Nephron (organoid): Measurements from ENCODE around the gene ZDHHC6.

Experiments
- H3K27ac Mint-ChIP-seq, 3 experiments: 2 replicates each; pipeline ENCODE4 v1.8.0; 2020; ENCODE audit warnings: mixed read lengths in 3 of 3, mild to moderate bottlenecking in 2 of 3, moderate library complexity in 1 of 3
- H3K27me3 Mint-ChIP-seq: 2 replicates; pipeline ENCODE4 v1.8.0; 2021; ENCODE audit warnings: low read depth, mild to moderate bottlenecking, moderate library complexity, mixed read lengths
- H3K36me3 Mint-ChIP-seq: 2 replicates; pipeline ENCODE4 v1.8.0; 2020; ENCODE audit warnings: low read depth, mixed read lengths
- H3K4me1 Mint-ChIP-seq: 2 replicates; pipeline ENCODE4 v1.8.0; 2020; ENCODE audit warnings: mixed read lengths
- H3K4me3 Mint-ChIP-seq, 3 experiments: 2 replicates each; pipeline ENCODE4 v1.8.0; 2020; ENCODE audit warnings: mild to moderate bottlenecking in 3 of 3, mixed read lengths in 3 of 3, moderate library complexity in 2 of 3
- H3K9me3 Mint-ChIP-seq: 2 replicates; pipeline ENCODE4 v1.8.0; 2020; ENCODE audit warnings: mixed read lengths
- TF ChIP-seq, protein P1 (sequence below), 3 experiments: fragments of 200-600 bp; sonication (generic); IDR thresholded peaks; one replicate each; pipeline ENCODE4 v1.5.0; 2021; ENCODE audit warnings: antibody characterized with exemption in 3 of 3; ENCODE audit not compliant: unreplicated experiment in 3 of 3

Gene ZDHHC6

DNA sequence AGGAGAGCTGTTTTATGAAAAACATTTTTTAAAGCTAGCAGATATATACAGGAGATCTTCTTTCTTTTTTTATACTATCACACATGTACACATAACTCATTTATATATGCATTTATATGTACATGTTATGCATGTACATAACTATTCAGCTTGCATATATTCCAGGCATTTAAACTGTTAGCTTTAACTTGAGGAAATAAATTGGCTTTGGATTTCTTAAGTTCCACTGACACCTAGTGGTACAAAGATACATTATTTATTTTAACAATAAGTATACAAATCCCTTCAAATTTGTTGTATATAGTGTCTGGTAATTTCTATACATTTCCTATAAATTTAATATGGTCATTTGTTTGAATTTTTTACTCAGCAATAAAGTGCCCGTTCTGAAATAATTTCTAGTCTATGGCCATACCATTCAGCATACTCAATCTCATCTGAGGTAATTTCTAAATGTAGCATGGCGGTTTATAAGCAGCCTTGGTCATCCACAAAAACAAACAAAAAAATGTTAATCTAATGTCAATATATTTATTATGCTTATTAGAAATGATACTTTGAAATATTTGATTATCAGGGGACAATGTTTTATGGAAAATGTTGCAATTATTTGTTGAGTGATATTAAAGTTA is 11.6 kb downstream of the ZDHHC6 start:
- no peak overlapping the region for H3K4me3 Mint-ChIP-seq
- H3K27ac Mint-ChIP-seq: no peak overlapping the region
- no peaks in the 10 kb centered on the region for H3K9me3 Mint-ChIP-seq
- H3K36me3 Mint-ChIP-seq: peaks cover 48% of the 10 kb centered on the region
- H3K4me1 Mint-ChIP-seq: no peaks in the 10 kb centered on the region
- H3K27me3 Mint-ChIP-seq: no peaks in the 10 kb centered on the region
- TF ChIP-seq, protein P1, sequence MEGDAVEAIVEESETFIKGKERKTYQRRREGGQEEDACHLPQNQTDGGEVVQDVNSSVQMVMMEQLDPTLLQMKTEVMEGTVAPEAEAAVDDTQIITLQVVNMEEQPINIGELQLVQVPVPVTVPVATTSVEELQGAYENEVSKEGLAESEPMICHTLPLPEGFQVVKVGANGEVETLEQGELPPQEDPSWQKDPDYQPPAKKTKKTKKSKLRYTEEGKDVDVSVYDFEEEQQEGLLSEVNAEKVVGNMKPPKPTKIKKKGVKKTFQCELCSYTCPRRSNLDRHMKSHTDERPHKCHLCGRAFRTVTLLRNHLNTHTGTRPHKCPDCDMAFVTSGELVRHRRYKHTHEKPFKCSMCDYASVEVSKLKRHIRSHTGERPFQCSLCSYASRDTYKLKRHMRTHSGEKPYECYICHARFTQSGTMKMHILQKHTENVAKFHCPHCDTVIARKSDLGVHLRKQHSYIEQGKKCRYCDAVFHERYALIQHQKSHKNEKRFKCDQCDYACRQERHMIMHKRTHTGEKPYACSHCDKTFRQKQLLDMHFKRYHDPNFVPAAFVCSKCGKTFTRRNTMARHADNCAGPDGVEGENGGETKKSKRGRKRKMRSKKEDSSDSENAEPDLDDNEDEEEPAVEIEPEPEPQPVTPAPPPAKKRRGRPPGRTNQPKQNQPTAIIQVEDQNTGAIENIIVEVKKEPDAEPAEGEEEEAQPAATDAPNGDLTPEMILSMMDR (IDR thresholded peaks at IDR 0.05; ENCODE audit: unreplicated experiment in 3 of 3): peak; percentile 48 to 58 (median 52)

DNA sequence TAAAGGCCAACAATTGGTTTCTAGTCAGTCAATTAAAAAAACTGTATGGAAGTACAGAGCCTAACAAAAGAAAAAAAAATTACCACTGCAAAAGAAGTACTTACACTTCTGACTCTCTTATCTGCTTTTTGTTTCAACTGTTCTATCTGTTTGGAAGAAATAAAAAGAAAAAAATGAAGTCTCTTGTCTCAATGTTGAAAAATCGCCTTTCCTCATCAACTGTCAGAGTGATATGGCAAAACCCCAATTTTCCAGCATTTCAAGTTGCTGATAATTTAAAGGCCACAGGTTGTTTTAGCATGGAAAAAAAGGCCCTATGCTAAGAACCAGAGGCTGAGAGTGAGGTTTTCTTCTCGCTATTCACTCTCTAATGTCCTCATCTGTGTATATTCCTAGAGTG is 13.6 kb downstream of the ZDHHC6 start:
- H3K27me3 Mint-ChIP-seq: no peaks in the 10 kb centered on the region
- no peaks in the 10 kb centered on the region for H3K9me3 Mint-ChIP-seq
- peaks cover 45% of the 10 kb centered on the region for H3K36me3 Mint-ChIP-seq
- H3K27ac Mint-ChIP-seq: no peak overlapping the region
- H3K4me1 Mint-ChIP-seq: no peaks in the 10 kb centered on the region
- TF ChIP-seq, protein P1 (IDR thresholded peaks at IDR 0.05; ENCODE audit: unreplicated experiment in 3 of 3): no peak
- H3K4me3 Mint-ChIP-seq: no peak overlapping the region

DNA sequence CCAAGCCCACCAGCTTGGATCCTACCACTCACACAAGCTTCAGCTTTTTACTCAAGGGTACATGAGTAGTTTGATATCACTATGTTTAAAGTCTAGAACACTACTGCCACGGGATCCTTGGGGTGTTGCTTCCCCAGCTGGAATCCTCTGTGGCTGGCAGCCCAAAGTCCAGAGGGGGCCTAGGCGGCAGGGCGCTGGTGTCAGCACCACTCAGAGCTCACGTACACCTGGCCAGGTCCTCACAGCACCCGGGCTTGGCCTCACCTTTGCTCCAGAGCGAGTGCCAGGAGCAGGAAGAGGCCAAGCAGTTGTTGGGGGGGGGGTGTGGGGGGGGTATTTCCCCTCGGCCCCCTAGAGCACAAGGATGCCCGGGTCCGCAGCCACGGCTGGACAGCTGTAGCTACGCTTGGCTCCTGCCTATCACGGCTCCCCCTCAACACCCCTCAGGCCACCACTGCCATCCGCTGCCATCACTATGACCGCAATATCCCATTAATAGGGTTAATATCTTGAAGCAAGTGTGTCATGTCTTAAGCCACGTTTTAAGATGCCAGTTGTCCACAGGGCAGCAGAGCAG is 17.0 kb downstream of the ZDHHC6 start:
- Mint-ChIP-seq H3K4me1 (no peaks in the 10 kb centered on the region), H3K9me3 (no peaks in the 10 kb centered on the region), H3K36me3 (peaks cover 36% of the 10 kb centered on the region), H3K27me3 (no peaks in the 10 kb centered on the region), H3K27ac (peak overlapping the region in 1 of 3 experiments; percentile 5), H3K4me3 (no peak overlapping the region)
- TF ChIP-seq, protein P1 (IDR thresholded peaks at IDR 0.05; ENCODE audit: unreplicated experiment in 3 of 3): no peak

DNA sequence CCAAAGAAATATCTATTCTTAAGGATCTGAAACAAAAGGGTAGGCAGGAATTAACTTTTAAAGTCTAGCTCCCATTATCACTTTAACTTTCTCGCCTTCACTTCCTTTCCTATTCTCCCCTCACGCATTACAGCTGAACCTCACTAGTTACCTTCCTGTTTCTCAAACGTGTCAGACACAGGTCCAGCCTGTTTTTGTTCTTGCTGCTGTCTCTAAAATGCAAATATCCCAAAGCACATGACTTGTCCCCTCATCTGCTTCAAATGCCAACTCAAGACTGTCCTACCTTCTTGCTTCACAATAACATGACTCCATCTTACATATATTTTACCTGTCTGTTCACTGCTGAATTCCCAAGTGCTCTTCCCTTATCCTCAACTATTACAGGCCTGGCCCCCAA is 17.6 kb downstream of the ZDHHC6 start:
- Mint-ChIP-seq H3K9me3 (no peaks in the 10 kb centered on the region), H3K27me3 (no peaks in the 10 kb centered on the region), H3K27ac (peak overlapping the region in 1 of 3 experiments; percentile 5), H3K4me3 (no peak overlapping the region), H3K4me1 (no peaks in the 10 kb centered on the region), H3K36me3 (peaks cover 31% of the 10 kb centered on the region)
- TF ChIP-seq, protein P1 (IDR thresholded peaks at IDR 0.05; ENCODE audit: unreplicated experiment in 3 of 3): no peak

DNA sequence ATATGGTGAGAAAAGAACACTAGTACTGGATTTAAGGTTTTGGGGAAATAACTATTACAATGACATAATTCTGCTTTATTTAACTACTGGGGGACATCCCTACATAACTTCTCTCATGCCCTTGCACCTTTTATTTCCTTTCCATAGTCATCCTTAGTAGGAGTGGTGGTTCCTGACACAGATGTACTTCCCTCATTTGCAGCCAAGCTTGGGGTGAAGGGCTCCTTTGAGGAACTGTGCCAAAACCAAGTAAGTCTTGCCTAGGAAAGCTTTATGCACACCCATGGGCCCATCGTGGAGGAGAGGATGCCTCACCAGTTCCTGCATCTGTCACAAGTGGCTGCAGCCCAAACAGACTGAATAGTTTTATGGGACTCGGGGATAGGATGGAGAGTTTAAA is 20.6 kb downstream of the ZDHHC6 start:
- H3K27ac Mint-ChIP-seq: no peak overlapping the region
- no peaks in the 10 kb centered on the region for H3K4me1 Mint-ChIP-seq
- peaks cover 6% of the 10 kb centered on the region for H3K27me3 Mint-ChIP-seq
- H3K36me3 Mint-ChIP-seq: peaks cover 9% of the 10 kb centered on the region
- no peak overlapping the region for H3K4me3 Mint-ChIP-seq
- TF ChIP-seq, protein P1 (IDR thresholded peaks at IDR 0.05; ENCODE audit: unreplicated experiment in 3 of 3): no peak
- no peaks in the 10 kb centered on the region for H3K9me3 Mint-ChIP-seq

DNA sequence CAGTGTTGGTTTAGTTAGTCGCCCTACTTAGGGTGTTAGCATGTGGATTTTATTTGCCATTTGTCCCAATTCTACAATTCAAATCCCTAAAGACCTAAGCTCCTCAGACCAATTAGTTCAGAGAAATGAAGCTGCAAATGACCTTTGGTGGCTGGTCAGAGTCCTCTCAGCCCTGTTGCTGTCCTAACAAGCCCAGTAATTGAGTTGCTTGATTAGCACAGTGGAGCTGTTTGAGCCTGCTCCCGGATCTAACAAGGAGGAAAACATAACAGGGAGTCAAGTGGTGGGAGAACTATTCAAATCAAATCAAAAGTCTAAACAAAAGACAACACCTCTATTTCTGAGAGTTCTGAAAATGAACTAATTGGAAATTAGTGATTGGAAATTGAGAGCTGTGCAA is 22.1 kb downstream of the ZDHHC6 start:
- Mint-ChIP-seq H3K27me3 (peaks cover 6% of the 10 kb centered on the region), H3K4me3 (no peak overlapping the region), H3K4me1 (no peaks in the 10 kb centered on the region), H3K9me3 (no peaks in the 10 kb centered on the region), H3K27ac (peak overlapping the region in 2 of 3 experiments; percentile 64 to 74), H3K36me3 (no peaks in the 10 kb centered on the region)
- TF ChIP-seq, protein P1 (IDR thresholded peaks at IDR 0.05; ENCODE audit: unreplicated experiment in 3 of 3): no peak
